Panc1 (cell line): ENCODE results near the gene MED16. TPM values are rescaled to one million over a fixed set of nuclear protein-coding genes. Genes with fewer than 3 reads are reported as not detected.
A peak's percentile ranks its signal among the peaks of the same experiment; 100 is the strongest.

Experiments
- ATAC-seq: fragments of 200-7000 bp; cut with Tn5 transposase; 2 replicates; pipeline ENCODE4 v1.9.1; 2020; ENCODE audit warnings: mild to moderate bottlenecking, moderate library complexity
- BruUV-seq: library from RNA; stranded (reverse); fragments of 400-500 nt; replicated peaks from 2 replicates; lab custom pipeline; 2021; lab: Mats Ljungman, UMichigan
- CTCF ChIA-PET: fragments of 300-600 bp; sonication (Branson Sonifier 250); formaldehyde crosslinking; loops from one replicate; lab custom pipeline; 2022; ENCODE audit warnings: antibody characterized with exemption; lab: Charles Lee
- POLR2A ChIA-PET: fragments of 300-600 bp; sonication (Branson Sonifier 250); formaldehyde crosslinking; loops from one replicate; lab custom pipeline; 2022; ENCODE audit warnings: antibody characterized with exemption; lab: Charles Lee
- DNase-seq: peaks from one replicate; pipeline ENCODE4 v3.0.0-alpha.2; 2010; ENCODE audit warnings: low read depth, low spot score
- H3K27ac ChIP-seq: 2 replicates; pipeline ENCODE4 v1.5.1; 2011; ENCODE audit warnings: mild to moderate bottlenecking, low read length, inconsistent platforms
- H3K27me3 ChIP-seq: fragments of 200-500 bp; sonication (Bioruptor generic); 2 replicates; pipeline ENCODE4 v1.6.0; 2014; ENCODE audit warnings: low read length, inconsistent platforms; ENCODE audit not compliant: control insufficient read depth, insufficient read depth
- H3K36me3 ChIP-seq: fragments of 200-500 bp; sonication (Bioruptor generic); 2 replicates; pipeline ENCODE4 v1.5.1; 2014; ENCODE audit warnings: inconsistent platforms, mild to moderate bottlenecking, low read length, moderate library complexity; ENCODE audit not compliant: control insufficient read depth, insufficient read depth
- H3K4me1 ChIP-seq: 2 replicates; pipeline ENCODE4 v1.5.1; 2011; ENCODE audit warnings: inconsistent platforms, mild to moderate bottlenecking, low read length, moderate library complexity; ENCODE audit not compliant: control insufficient read depth, insufficient read depth
- H3K4me3 ChIP-seq, 2 experiments: 2 replicates each; pipeline ENCODE4 v1.5.1; 2011 to 2012; ENCODE audit warnings: low read depth in 2 of 2, low read length in 2 of 2, mild to moderate bottlenecking in 2 of 2, inconsistent platforms in 1 of 2, moderate library complexity in 1 of 2
- H3K9me3 ChIP-seq: fragments of 200-500 bp; sonication (Bioruptor generic); 2 replicates; pipeline ENCODE4 v1.5.1; 2014; ENCODE audit warnings: low read depth, mild to moderate bottlenecking, inconsistent platforms, low read length, moderate library complexity; ENCODE audit not compliant: control insufficient read depth, insufficient read depth
- CTCF ChIP-seq: fragments of 450-650 bp; IDR thresholded peaks from 2 replicates; pipeline ENCODE4 v1.5.1; 2017; ENCODE audit warnings: mild to moderate bottlenecking
- POLR2AphosphoS5 ChIP-seq: IDR thresholded peaks from 2 replicates; pipeline ENCODE4 v1.6.1; 2012; ENCODE audit warnings: mild to moderate bottlenecking, low read depth, low read length, moderate library complexity
- REST ChIP-seq, 2 experiments: IDR thresholded peaks; 2 replicates each; pipeline ENCODE4 v1.6.1; 2011 to 2012; ENCODE audit warnings: low read depth in 2 of 2, control low read depth in 1 of 2, low read length in 1 of 2, mild to moderate bottlenecking in 1 of 2, moderate library complexity in 1 of 2; ENCODE audit not compliant: insufficient read depth in 1 of 2
- SIN3A ChIP-seq: IDR thresholded peaks from 2 replicates; pipeline ENCODE4 v1.6.1; 2012; ENCODE audit warnings: low read depth, mild to moderate bottlenecking, low read length, moderate library complexity, borderline replicate concordance; ENCODE audit not compliant: insufficient read depth
- TCF7L2 ChIP-seq: IDR thresholded peaks from 2 replicates; pipeline ENCODE4 v1.6.1; 2011; ENCODE audit warnings: mild to moderate bottlenecking, low read depth, low read length, inconsistent platforms
- in situ Hi-C: cut with HindIII; loops from 2 replicates; pipeline ENCODE4 v1.10.0; 2016; ENCODE audit warnings: low sequenced_read_pairs, low pct_unique_long_range_greater_than_20kb
- intact Hi-C: fragments of 100-400 bp; cut with micrococcal nuclease; formaldehyde crosslinking; loops from one replicate; pipeline ENCODE4 v1.10.0; 2022; ENCODE audit not compliant: unreplicated experiment
- total RNA-seq: library from RNA; stranded (reverse); gene quantifications from one replicate; pipeline ENCODE4 v1.2.1, GENCODE V29; 2021; ENCODE audit not compliant: unreplicated experiment

MED16 gene
- total RNA-seq, 1 experiment from 2014 or later, result 39.5 TPM

- no peaks in the 10 kb centered on the region for H3K9me3 ChIP-seq
- H3K36me3 ChIP-seq, result no peaks in the 10 kb centered on the region
- H3K4me3 ChIP-seq, result no peak overlapping the region
- intact Hi-C loops (no loop called here), in situ Hi-C loops (no loop called here)
- ChIA-PET CTCF (no interaction called here), POLR2A (no interaction called here)
- no peak for DNase-seq
- TF ChIP-seq SIN3A (no peak), CTCF (no peak), REST (IDR thresholded peaks at IDR 0.05; ENCODE audit: insufficient read depth in 1 of 2, low read depth in 2 of 2, low read length in 1 of 2) (no peak), TCF7L2 (no peak), POLR2AphosphoS5 (no peak)
- H3K27me3 ChIP-seq, result no peaks in the 10 kb centered on the region
- BruUV-seq, result no TSS peak
- peak overlapping the region; percentile 17; the same call in 1 of the 2 replicates for H3K27ac ChIP-seq
- peaks cover 24% of the 10 kb centered on the region for H3K4me1 ChIP-seq
- ATAC-seq, result peak; percentile 76
Measured at GRCh38 chr19:934865-935479, 42.0 kb upstream of the MED16 start.

- intact Hi-C loops, result no loop called here
- peaks cover 23% of the 10 kb centered on the region for H3K4me1 ChIP-seq
- DNase-seq (no peak), ATAC-seq (peak; percentile 48)
- no peaks in the 10 kb centered on the region for H3K27me3 ChIP-seq
- H3K27ac ChIP-seq, result no peak overlapping the region; the same call in 1 of the 2 replicates
- ChIA-PET CTCF (no interaction called here), POLR2A (interaction anchor here (0.5 kb wide), 1 partner anchor 181 kb away, joined by 4 read pairs; no protein-coding TSS in a partner anchor)
- no peak overlapping the region for H3K4me3 ChIP-seq
- H3K9me3 ChIP-seq, result no peaks in the 10 kb centered on the region
- in situ Hi-C loops, result no loop called here
- TF ChIP-seq CTCF (no peak), POLR2AphosphoS5 (no peak), TCF7L2 (no peak), SIN3A (no peak), REST (IDR thresholded peaks at IDR 0.05; ENCODE audit: insufficient read depth in 1 of 2, low read depth in 2 of 2, low read length in 1 of 2) (no peak)
- BruUV-seq, result no TSS peak
- H3K36me3 ChIP-seq, result no peaks in the 10 kb centered on the region
Measured at GRCh38 chr19:934197-934840, 41.3 kb upstream of the MED16 start.
